ENCODE measurements around the gene GTF2F2. TPM values are rescaled to one million over a fixed set of nuclear protein-coding genes. Genes with fewer than 3 reads are reported as not detected.

Gene GTF2F2
- total RNA-seq, 1 experiment from 2014 or later: 28.1 TPM

GRCh38 chr13:45231722-45232121 lies 111.4 kb downstream of the GTF2F2 start:
- H3K4me3 Mint-ChIP-seq (ENCODE audit: unreplicated experiment): no peak overlapping the region
- Histone ChIP-seq H3K4me3 (ENCODE audit: low read depth, low read length) (no peak overlapping the region), H3K9me3 (no peaks in the 10 kb centered on the region), H3K27me3 (replicated peaks; ENCODE audit: control insufficient read depth, insufficient read depth, low read length) (no peaks in the 10 kb centered on the region), H3K36me3 (ENCODE audit: control insufficient read depth, insufficient read depth, low read length) (no peaks in the 10 kb centered on the region), H3K4me1 (no peaks in the 10 kb centered on the region)
- no TSS peak for BruUV-seq (replicated peaks)
- ChIA-PET CTCF (interaction anchor here (0.6 kb wide), 1 partner anchor 1075 kb away, joined by 5 read pairs; no protein-coding TSS in a partner anchor), POLR2A (no interaction called here)
- H3K9me3 Mint-ChIP-seq (ENCODE audit: unreplicated experiment): peaks cover 10% of the 10 kb centered on the region
- peaks cover 17% of the 10 kb centered on the region for H3K36me3 Mint-ChIP-seq (ENCODE audit: insufficient read depth, unreplicated experiment)
- H3K4me1 Mint-ChIP-seq (ENCODE audit: low read depth, unreplicated experiment): no peaks in the 10 kb centered on the region
- no peak for TF ChIP-seq CTCF (IDR thresholded peaks at IDR 0.05; ENCODE audit: insufficient read depth in 1 of 2, low read depth in 1 of 2, low read length in 1 of 2, severe bottlenecking in 1 of 2, unreplicated experiment in 1 of 2)
- DNase-seq: no peak
- no peaks in the 10 kb centered on the region for H3K27me3 Mint-ChIP-seq (ENCODE audit: insufficient read depth, unreplicated experiment)
- intact Hi-C loops (cut with micrococcal nuclease; ENCODE audit: unreplicated experiment): no loop called here
- H3K27ac Mint-ChIP-seq (ENCODE audit: unreplicated experiment): no peak overlapping the region

- ChIA-PET POLR2A (no interaction called here), CTCF (interaction anchor here (0.6 kb wide), 1 partner anchor 17 kb away, joined by 9 read pairs; no protein-coding TSS in a partner anchor)
- intact Hi-C loops (cut with micrococcal nuclease; ENCODE audit: unreplicated experiment): no loop called here
- TF ChIP-seq CTCF (IDR thresholded peaks at IDR 0.05; ENCODE audit: insufficient read depth in 1 of 2, low read depth in 1 of 2, low read length in 1 of 2, severe bottlenecking in 1 of 2, unreplicated experiment in 1 of 2): no peak
- no peak for DNase-seq
- Histone ChIP-seq H3K36me3 (ENCODE audit: control insufficient read depth, insufficient read depth, low read length) (no peaks in the 10 kb centered on the region), H3K9me3 (no peaks in the 10 kb centered on the region), H3K4me3 (ENCODE audit: low read depth, low read length) (no peak overlapping the region), H3K27me3 (replicated peaks; ENCODE audit: control insufficient read depth, insufficient read depth, low read length) (no peaks in the 10 kb centered on the region), H3K4me1 (no peaks in the 10 kb centered on the region)
- no peaks in the 10 kb centered on the region for H3K27me3 Mint-ChIP-seq (ENCODE audit: insufficient read depth, unreplicated experiment)
- no peak overlapping the region for H3K4me3 Mint-ChIP-seq (ENCODE audit: unreplicated experiment)
- H3K27ac Mint-ChIP-seq (ENCODE audit: unreplicated experiment): no peak overlapping the region
- H3K4me1 Mint-ChIP-seq (ENCODE audit: low read depth, unreplicated experiment): no peaks in the 10 kb centered on the region
- H3K36me3 Mint-ChIP-seq (ENCODE audit: insufficient read depth, unreplicated experiment): peaks cover 17% of the 10 kb centered on the region
- peaks cover 10% of the 10 kb centered on the region for H3K9me3 Mint-ChIP-seq (ENCODE audit: unreplicated experiment)
- BruUV-seq (replicated peaks): no TSS peak
Measured at GRCh38 chr13:45232591-45232990, 112.3 kb downstream of the GTF2F2 start.

- ChIA-PET POLR2A (no interaction called here), CTCF (no interaction called here)
- Mint-ChIP-seq H3K9me3 (ENCODE audit: unreplicated experiment) (no peaks in the 10 kb centered on the region), H3K27ac (ENCODE audit: unreplicated experiment) (peak overlapping the region; percentile 17), H3K4me3 (ENCODE audit: unreplicated experiment) (no peak overlapping the region), H3K36me3 (ENCODE audit: insufficient read depth, unreplicated experiment) (no peaks in the 10 kb centered on the region), H3K27me3 (ENCODE audit: insufficient read depth, unreplicated experiment) (no peaks in the 10 kb centered on the region), H3K4me1 (ENCODE audit: low read depth, unreplicated experiment) (peaks cover 15% of the 10 kb centered on the region)
- Histone ChIP-seq H3K4me1 (peaks cover 24% of the 10 kb centered on the region), H3K36me3 (ENCODE audit: control insufficient read depth, insufficient read depth, low read length) (no peaks in the 10 kb centered on the region), H3K4me3 (ENCODE audit: low read depth, low read length) (no peak overlapping the region), H3K9me3 (no peaks in the 10 kb centered on the region), H3K27me3 (replicated peaks; ENCODE audit: control insufficient read depth, insufficient read depth, low read length) (no peaks in the 10 kb centered on the region)
- no TSS peak for BruUV-seq (replicated peaks)
- peak; percentile 42 to 52 for DNase-seq
- intact Hi-C loops (cut with micrococcal nuclease; ENCODE audit: unreplicated experiment): no loop called here
- TF ChIP-seq CTCF (IDR thresholded peaks at IDR 0.05; ENCODE audit: insufficient read depth in 1 of 2, low read depth in 1 of 2, low read length in 1 of 2, severe bottlenecking in 1 of 2, unreplicated experiment in 1 of 2): no peak
Measured at GRCh38 chr13:45238945-45239795, 118.9 kb downstream of the GTF2F2 start.

Measured in Caco-2 (cell line).